SU-DHL-6 (cell line): Measurements from ENCODE around the gene HORMAD2.

Source experiments
- H2AFZ ChIP-seq: fragments of 200-600 bp; sonication (generic); 2 replicates; pipeline ENCODE4 v1.6.1; 2014; ENCODE audit warnings: low read depth, mild to moderate bottlenecking, moderate library complexity, mixed read lengths, antibody characterized with exemption, low read length; ENCODE audit not compliant: severe bottlenecking
- H3F3A ChIP-seq: fragments of 200-600 bp; shearing (Covaris generic); 2 replicates; pipeline ENCODE4 v1.6.0; 2016; ENCODE audit warnings: antibody characterized with exemption, mild to moderate bottlenecking; ENCODE audit not compliant: insufficient read depth
- H3K27ac ChIP-seq: fragments of 200-600 bp; sonication (generic); 2 replicates; pipeline ENCODE4 v1.5.1; 2016; ENCODE audit warnings: low read depth, mild to moderate bottlenecking, low read length, moderate library complexity, mixed read lengths
- H3K27me3 ChIP-seq: fragments of 200-600 bp; sonication (generic), shearing (Covaris generic); 2 replicates; pipeline ENCODE4 v1.6.0; 2014; ENCODE audit warnings: mild to moderate bottlenecking, low read length
- H3K36me3 ChIP-seq: fragments of 200-600 bp; sonication (generic); 2 replicates; pipeline ENCODE4 v1.6.1; 2014; ENCODE audit warnings: mild to moderate bottlenecking, low read length, mixed read lengths
- H3K4me2 ChIP-seq: fragments of 300-600, 200-600 bp; shearing (Covaris generic), sonication (generic); 2 replicates; pipeline ENCODE4 v1.6.0; 2014; ENCODE audit warnings: low read length, low read depth, mild to moderate bottlenecking; ENCODE audit not compliant: poor library complexity, severe bottlenecking
- H3K4me3 ChIP-seq: fragments of 200-600 bp; sonication (generic); 2 replicates; pipeline ENCODE4 v1.5.1; 2014; ENCODE audit warnings: antibody characterized with exemption, low read length, mild to moderate bottlenecking, mixed read lengths; ENCODE audit not compliant: insufficient read depth, poor library complexity, severe bottlenecking
- H3K79me2 ChIP-seq: fragments of 200-600 bp; sonication (generic); 2 replicates; pipeline ENCODE4 v1.6.1; 2014; ENCODE audit warnings: mild to moderate bottlenecking, low read length, moderate library complexity; ENCODE audit not compliant: insufficient read depth
- H3K9ac ChIP-seq: fragments of 200-600 bp; sonication (generic); 2 replicates; pipeline ENCODE4 v1.7.0; 2014; ENCODE audit warnings: mild to moderate bottlenecking, low read length
- H3K9me2 ChIP-seq: fragments of 200-600 bp; sonication (generic); replicated peaks from 2 replicates; pipeline ENCODE4 v1.6.1; 2014; ENCODE audit warnings: low read length; ENCODE audit not compliant: insufficient read depth
- H3K9me3 ChIP-seq: fragments of 200-600 bp; sonication (generic); 2 replicates; pipeline ENCODE4 v1.6.1; 2014; ENCODE audit warnings: low read length, mixed read lengths; ENCODE audit not compliant: insufficient read depth
- H4K20me1 ChIP-seq: fragments of 200-600 bp; sonication (generic); 2 replicates; pipeline ENCODE4 v1.6.1; 2014; ENCODE audit warnings: low read depth, mild to moderate bottlenecking, antibody characterized with exemption, low read length, moderate library complexity, mixed read lengths
- CTCF ChIP-seq: fragments of 200-600 bp; sonication (generic); IDR thresholded peaks from one replicate; pipeline ENCODE4 v1.5.1; 2017; ENCODE audit warnings: antibody characterized with exemption, mild to moderate bottlenecking, low read length, moderate library complexity; ENCODE audit not compliant: insufficient read depth, poor library complexity, severe bottlenecking
- EZH2phosphoT487 ChIP-seq: fragments of 200-600 bp; sonication (generic), shearing (Covaris generic); conservative IDR thresholded peaks from 2 replicates; pipeline ENCODE4 v1.6.1; 2018; ENCODE audit warnings: mild to moderate bottlenecking, antibody characterized with exemption, low read length, moderate library complexity, mixed read lengths

HORMAD2 gene

GRCh38 chr22:30105483-30105882 is 25.2 kb downstream of the HORMAD2 start:
- no peaks in the 10 kb centered on the region for H4K20me1 ChIP-seq
- H3K79me2 ChIP-seq = no peaks in the 10 kb centered on the region
- TF ChIP-seq EZH2phosphoT487 = no peak
- no peak for TF ChIP-seq CTCF
- H3K27me3 ChIP-seq = no peaks in the 10 kb centered on the region
- H3K9me3 ChIP-seq = no peaks in the 10 kb centered on the region
- no peak overlapping the region for H3K9ac ChIP-seq
- H3K27ac ChIP-seq = no peak overlapping the region
- H3K9me2 ChIP-seq = no peaks in the 10 kb centered on the region
- H3K36me3 ChIP-seq = no peaks in the 10 kb centered on the region
- H3F3A ChIP-seq = no peaks in the 10 kb centered on the region
- no peak overlapping the region for H2AFZ ChIP-seq
- H3K4me2 ChIP-seq = no peak overlapping the region
- H3K4me3 ChIP-seq = no peak overlapping the region

GRCh38 chr22:30113494-30113893 is 33.2 kb downstream of the HORMAD2 start:
- no peaks in the 10 kb centered on the region for H3K36me3 ChIP-seq
- H3K27ac ChIP-seq = no peak overlapping the region
- H3K27me3 ChIP-seq = no peaks in the 10 kb centered on the region
- H2AFZ ChIP-seq = no peak overlapping the region
- no peaks in the 10 kb centered on the region for H3K79me2 ChIP-seq
- no peak overlapping the region for H3K9ac ChIP-seq
- H3K4me2 ChIP-seq = no peak overlapping the region
- H3K4me3 ChIP-seq = no peak overlapping the region
- H4K20me1 ChIP-seq = no peaks in the 10 kb centered on the region
- TF ChIP-seq CTCF (no peak), EZH2phosphoT487 (no peak)
- H3K9me2 ChIP-seq = no peaks in the 10 kb centered on the region
- H3F3A ChIP-seq = no peaks in the 10 kb centered on the region
- no peaks in the 10 kb centered on the region for H3K9me3 ChIP-seq

- no peaks in the 10 kb centered on the region for H3K36me3 ChIP-seq
- H4K20me1 ChIP-seq = no peaks in the 10 kb centered on the region
- no peaks in the 10 kb centered on the region for H3K9me2 ChIP-seq
- no peak overlapping the region for H3K27ac ChIP-seq
- H3K4me3 ChIP-seq = no peak overlapping the region
- no peak overlapping the region for H3K4me2 ChIP-seq
- H2AFZ ChIP-seq = no peak overlapping the region
- no peaks in the 10 kb centered on the region for H3K27me3 ChIP-seq
- no peaks in the 10 kb centered on the region for H3K9me3 ChIP-seq
- no peaks in the 10 kb centered on the region for H3F3A ChIP-seq
- no peak overlapping the region for H3K9ac ChIP-seq
- H3K79me2 ChIP-seq = no peaks in the 10 kb centered on the region
- TF ChIP-seq EZH2phosphoT487 = no peak
- no peak for TF ChIP-seq CTCF
Observed at GRCh38 chr22:30114361-30114760, 34.1 kb downstream of the HORMAD2 start.
